Stimulated activated CD4-positive, alpha-beta T cell treated with anti-CD3 and anti-CD28 coated beads, Interleukin-1b, Interleukin-23, amount 100 ng/mL, for 1 hour (primary cell): ENCODE data around the gene NUDT19.
"Not testable (repeated sequence)": the region's sequence is repeated elsewhere in the genome, so short reads cannot be mapped to it uniquely, and the experiment has no call there.

Experiments
- DNase-seq, 2 donors: peaks; one replicate each; pipeline ENCODE4 v3.0.0-alpha.2; 2020; ENCODE audit warnings: low read depth in 2 of 2

NUDT19 gene

DNA sequence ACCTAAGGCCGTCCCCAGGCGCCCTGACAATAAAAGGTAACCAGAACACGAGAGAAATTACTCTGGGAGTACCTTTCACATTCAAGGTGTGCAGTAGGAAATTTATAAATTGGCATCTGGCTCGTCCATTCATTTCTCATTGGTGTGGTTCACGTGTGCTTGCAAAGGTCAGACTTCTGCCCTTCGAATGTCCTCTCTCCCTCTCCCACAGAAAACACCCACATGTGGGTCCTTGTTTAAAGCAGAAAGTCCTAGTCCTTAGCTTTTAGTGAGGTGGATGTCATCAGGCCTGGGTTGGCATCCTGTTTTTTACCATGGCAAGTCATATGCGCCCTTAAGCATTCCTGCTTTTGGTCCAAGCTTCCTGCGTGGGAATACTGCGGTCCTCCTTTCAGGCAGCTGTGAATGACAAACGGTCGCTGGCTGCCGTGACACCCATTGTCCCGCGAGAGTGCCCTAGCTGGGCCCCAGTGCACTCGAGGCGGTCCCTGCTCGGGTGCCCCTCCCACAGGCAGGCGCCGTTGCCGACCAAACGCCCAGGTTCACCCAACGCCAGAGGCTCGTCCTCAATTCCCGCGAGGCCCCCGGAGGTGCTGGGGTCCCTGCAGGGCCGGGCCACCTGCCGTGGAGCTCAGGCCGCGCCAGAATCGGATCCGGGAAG lies at the start of gene NUDT19:
Gene NUDT19 (plus strand): TSS at position 531 of the 661 bp plus-strand sequence. CDS start 140 bp downstream, outside the sequence.
- DNase-seq = peak; percentile 43 to 50

- peak; percentile 16 for DNase-seq
These were observed 48.9 kb upstream of the NUDT19 start for GRCh38 chr19:32642771-32643170.

DNA sequence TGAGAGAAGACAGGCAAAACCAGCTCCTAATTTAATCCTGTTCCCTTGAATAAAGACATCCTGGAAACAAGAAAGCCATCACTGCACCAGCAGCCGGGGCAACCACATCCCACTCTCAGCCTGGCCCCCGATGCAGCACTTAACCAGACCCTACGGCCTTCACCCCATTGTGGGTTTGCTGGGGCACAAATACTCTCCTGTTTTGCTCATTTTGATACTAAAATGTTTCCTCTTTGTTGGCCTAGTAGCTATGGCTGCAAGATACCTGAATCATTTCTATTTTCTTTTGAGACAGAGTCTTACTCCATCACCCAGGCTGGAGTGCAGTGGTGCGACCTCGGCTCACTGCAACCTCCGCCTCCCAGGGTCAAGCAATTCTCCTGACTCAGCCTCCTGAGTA lies 45.1 kb upstream of the NUDT19 start:
- DNase-seq = no peak

- DNase-seq = no peak
These were observed 44.3 kb upstream of the NUDT19 start for GRCh38 chr19:32647361-32647760.

GRCh38 chr19:32649751-32650150 lies 41.9 kb upstream of the NUDT19 start:
- no peak for DNase-seq

GRCh38 chr19:32650671-32651070 lies 41.0 kb upstream of the NUDT19 start:
- DNase-seq = no peak

DNA sequence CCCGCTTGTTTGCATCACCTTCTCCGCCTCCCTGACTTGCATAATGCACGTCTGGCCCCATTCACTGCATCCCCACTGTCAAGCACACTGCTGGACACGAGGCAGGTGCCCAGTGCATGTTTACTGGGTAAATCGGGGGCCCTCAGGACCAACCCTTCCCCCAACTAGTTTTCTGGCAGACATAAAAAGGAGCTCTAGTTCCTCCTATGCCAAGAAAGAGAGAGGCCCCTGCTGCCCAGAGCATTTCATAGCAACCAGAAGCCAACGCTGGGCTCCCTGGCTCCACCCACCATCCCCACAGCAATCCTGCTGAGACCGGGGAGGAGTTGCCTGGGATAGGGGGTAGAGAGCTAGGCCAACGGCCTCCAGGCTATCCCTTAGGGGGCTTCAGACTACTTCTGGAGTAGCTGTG lies 39.9 kb upstream of the NUDT19 start:
- DNase-seq = no peak

GRCh38 chr19:32652331-32652730 lies 39.3 kb upstream of the NUDT19 start:
- DNase-seq = not testable (repeated sequence)

DNA sequence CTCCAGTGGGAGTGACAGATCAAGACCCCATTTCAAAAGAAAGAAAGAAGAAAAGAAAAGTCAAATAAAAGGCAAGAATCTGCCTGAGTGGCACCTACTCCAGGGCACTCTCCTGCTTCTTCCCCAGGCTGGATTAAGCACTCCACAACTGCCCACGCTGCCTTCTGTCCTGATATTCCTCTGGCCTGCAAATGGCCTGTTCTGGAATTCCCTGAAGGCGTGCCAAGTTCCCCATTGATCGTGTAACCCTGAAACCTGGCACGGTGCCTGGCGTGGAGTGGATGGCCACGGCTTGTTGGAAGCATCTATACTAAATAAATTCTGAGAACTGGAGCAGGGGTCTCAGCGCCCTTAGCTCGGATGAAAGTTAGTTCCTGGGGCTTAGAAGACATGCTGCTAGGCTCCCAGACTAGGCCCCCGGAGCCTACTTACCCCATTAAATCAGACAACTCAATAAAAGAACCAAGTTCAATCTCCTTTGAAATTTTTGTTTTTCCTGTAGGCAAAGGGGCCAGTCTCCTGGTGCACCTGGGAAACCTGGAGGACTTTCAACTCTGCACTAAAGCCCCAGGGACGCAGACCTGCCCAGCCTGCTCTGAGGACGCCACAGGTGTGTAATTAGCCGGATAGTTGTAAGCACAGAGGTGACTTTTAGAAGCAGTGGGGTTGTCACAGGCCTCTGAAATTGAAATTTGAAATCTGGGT lies 38.6 kb upstream of the NUDT19 start:
- DNase-seq = no peak

DNA sequence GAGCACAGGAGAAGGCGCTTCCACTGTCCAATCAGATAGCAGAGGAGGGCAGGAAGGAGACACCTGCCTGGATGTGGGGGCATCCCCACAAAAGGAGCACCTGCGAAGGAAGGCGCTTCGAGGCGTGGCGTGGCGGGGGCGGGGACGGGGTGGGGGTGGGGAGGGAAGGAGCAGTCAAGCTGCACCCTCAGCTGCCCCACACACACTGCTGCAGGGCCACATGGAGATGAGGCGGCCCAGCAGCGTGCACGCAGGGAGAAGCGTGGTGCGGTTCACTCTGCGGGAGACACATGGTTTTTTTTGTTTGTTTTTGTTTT lies 38.1 kb upstream of the NUDT19 start:
- no peak for DNase-seq

DNA sequence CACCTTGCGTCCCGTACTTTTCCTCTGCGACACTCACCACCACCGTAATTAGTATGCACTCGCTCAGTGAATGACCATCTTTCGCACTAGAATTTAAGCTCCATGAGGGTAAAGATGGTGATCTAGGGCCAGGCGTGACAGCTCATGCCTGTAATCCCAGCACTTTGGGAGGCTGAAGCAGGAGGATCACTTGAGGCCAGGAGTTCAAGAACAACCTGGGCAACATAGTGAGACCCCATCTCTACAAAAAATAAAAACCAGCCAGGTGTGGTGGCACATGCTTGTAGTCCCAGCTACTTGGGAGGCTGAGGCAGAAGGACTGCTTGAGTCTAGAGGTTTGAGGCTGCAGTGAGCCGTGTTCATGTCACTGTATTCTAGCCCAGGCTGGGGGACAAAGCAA lies 35.2 kb upstream of the NUDT19 start:
- DNase-seq = not testable (repeated sequence)

GRCh38 chr19:32658075-32658474 lies 33.5 kb upstream of the NUDT19 start:
- DNase-seq = no peak

DNA sequence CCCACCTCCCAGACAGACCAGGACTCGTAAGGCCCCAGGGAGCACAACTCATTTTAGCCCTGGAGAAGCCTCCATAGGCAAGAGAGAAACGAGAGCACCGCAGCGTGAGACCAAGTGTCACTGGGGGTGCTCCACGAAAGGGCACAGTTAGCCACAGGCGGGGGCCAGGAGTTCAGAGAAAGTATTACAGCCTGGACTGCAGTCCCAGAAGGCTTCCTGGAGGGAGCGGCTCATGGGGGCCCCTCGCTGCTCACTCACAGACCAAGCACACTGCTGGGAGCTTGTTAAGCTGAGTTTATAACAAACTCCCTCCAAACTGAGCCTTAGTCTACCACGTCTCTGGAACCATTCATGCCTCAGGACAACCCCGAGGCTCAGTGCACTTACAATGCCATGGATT lies 33.1 kb upstream of the NUDT19 start:
- no peak for DNase-seq

GRCh38 chr19:32661318-32661717 lies 30.3 kb upstream of the NUDT19 start:
- no peak for DNase-seq

GRCh38 chr19:32662186-32662585 lies 29.4 kb upstream of the NUDT19 start:
- DNase-seq = no peak

DNA sequence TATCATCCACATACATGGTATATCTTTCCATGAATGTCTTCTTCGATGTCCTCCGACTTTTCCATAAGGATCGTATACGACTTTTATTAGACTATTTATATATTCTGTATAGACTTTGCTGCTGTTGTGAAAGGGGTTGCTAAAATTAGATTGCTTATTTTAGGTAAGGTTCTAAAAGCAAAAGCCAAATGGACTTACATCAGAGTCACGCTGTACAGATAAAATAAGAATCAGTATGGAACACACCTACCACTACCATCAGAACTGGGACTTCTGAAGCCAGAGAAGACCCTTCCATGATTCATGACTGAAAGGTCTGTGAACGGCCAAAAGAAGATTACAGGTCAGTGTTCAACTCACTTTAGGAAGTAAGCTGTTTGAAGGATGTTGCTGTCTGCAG lies 25.5 kb upstream of the NUDT19 start:
- no peak for DNase-seq

DNA sequence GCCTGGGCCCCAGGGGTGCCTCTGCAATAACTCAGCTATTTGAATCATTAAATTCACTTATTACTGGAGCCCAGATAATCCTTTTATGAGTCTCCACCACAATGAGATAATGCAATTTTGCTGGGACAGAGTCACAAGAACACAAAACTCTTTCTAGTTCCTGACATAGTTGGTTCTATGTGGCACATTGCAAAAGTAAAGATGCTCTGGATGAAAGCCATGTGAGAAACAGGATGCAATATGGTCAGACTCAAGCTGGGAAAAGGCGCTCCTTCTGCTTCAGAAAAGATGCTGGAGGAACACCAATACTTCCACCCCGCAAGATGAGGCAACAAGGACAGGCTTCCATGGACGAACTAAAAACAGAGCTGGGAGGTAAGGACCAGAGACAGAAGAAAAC lies 22.3 kb upstream of the NUDT19 start:
- DNase-seq = no peak

GRCh38 chr19:32671883-32672593 lies 19.6 kb upstream of the NUDT19 start:
- no peak for DNase-seq

DNA sequence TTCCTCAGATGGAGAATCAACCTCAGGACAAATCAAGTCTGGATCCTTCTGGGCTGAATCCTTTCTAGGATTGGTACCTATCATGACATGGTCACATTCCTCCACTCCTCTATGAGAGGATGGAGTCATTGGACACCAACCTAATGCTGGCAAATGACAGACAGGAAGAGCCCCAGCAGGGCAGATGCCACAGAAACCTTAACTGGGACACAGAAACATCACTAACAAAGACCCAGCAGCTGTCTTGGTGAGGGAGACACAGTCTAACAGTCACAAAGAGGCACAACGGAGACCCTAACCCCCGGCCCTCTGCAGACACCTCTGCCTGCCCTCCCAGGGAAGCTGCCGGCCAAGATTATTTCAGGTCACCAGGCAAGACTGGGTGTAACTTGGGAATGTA lies 18.8 kb upstream of the NUDT19 start:
- DNase-seq = no peak

GRCh38 chr19:32673573-32673972 lies 18.0 kb upstream of the NUDT19 start:
- no peak for DNase-seq

- no peak for DNase-seq
These were observed 17.3 kb upstream of the NUDT19 start for GRCh38 chr19:32674153-32674930.
